Fibroblast of skin of left quadriceps (primary cell): ENCODE measurements around the gene TDRD9.
A peak's percentile ranks its signal among the peaks of the same experiment; 100 is the strongest.
"Not testable (repeated sequence)": the region's sequence is repeated elsewhere in the genome, so short reads cannot be mapped to it uniquely, and the experiment has no call there.

Experiments
- DNase-seq, 2 experiments: peaks; one replicate each; pipeline ENCODE4 v3.0.0-alpha.2; 2013; ENCODE audit warnings: low read depth in 2 of 2

The TDRD9 gene

DNA sequence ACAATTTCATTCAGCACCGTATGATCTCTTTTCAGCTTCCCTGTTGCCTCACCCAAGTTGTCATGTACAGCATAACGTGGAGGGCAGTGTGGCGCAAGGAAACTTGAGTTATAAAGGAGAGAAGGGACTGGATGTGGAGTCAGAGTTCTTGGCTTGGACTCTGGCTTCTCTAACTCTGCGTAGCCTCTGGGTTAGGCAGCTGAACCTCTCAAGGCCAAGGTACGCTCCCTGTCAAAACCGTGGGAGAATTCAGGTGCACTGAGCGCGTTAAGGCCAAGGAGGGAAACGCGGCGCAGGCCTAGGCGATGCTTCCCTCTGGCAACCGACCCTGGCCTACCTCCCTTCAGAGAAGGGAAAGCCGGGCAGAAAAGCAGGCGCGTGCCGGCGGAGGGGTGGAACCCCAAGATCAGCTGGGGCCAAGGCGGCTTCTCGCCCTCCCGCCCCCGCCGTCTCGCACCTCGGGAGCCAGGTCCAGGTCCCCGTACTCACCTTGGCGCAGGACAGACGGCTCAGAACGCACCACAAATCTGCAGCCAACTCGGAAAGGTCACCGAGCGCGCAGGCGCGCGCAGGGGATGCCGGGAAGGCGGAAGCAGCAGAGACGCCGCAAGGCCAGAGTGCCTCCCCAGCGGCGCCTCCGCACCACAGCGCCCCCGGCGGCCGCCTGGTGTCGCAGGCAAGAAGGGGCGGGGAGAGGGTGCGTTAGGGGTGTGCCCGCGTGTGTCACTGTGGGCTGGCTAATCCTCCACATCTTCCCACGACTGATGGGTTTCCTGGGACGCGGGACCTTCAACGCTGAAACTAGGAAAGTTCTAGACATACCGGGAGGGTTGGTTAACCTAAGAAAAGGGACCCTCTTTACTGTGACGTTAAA is 7.0 kb upstream of the TDRD9 start:
- peak; percentile 74 to 75 for DNase-seq

GRCh38 chr14:103921855-103922200 is 6.4 kb upstream of the TDRD9 start:
- not testable (repeated sequence) for DNase-seq

DNA sequence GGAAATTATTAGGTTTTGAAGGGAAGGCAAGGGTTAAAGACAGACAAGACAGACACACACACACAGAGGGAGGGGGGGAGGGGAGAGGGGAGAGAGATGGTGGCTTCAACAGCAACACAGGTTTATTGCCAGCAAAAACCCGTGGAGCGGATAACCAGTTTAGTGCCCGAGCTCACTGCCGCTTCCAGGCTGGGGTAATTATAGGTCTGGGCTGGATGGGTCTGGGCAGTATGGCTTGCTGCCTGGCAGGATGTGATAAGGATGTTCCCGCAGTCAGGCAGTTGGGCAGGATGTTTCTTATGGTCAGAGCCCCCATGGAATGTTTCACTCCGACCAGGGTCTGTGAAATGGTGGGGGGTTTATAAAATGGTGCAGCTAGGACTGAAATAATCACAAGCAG is 4.4 kb upstream of the TDRD9 start:
- DNase-seq = no peak

GRCh38 chr14:103925316-103925715 is 2.9 kb upstream of the TDRD9 start:
- DNase-seq = no peak

DNA sequence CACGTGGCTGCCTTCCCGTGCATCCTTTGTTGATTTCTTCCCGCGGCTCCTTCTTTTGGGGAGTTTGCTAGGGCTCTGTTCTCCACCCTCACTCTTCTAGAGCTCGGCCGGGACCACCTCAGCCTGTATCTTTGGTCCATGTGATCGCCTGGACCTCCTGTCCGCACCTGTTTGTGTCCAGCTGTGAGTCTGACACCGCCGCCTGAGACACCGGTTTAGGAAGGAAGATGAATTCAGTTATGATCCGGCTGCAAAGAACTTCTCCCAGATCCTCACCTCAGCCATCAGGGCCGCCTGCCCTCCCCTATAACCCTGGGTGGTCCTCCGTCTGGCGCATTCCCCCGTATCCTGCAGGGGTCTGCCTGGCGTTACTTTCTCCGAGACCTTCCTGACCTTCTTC is 690 bp upstream of the TDRD9 start:
- DNase-seq = no peak

DNA sequence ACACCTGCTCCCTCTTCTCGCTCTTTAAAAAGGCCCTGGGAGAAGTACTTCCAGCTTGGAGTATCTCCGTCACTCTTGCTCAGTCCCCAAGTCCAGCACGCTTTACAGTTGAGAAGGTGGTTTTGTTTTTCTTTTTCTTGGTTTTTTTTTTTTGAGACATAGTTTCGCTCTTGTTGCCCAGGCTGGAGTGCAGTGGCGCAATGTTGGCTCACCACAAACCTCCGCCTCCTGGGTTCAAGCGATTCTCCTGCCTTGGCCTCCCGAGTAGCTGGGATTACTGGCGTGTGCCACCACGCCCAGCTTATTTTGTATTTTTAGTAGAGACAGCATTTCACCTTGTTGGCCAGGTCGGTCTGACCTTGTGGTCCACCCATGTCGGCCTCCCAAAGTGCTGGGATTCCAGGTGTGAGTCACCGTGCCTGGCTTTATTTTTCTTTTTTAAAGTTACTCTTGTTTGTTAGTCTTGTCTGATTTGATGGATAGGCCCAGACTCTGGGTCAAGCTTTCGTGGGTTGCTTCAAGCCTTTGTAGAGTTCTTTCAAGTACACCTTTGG is 1.9 kb downstream of the TDRD9 start:
- no peak for DNase-seq

GRCh38 chr14:103931422-103931821 is 3.2 kb downstream of the TDRD9 start:
- DNase-seq = no peak

DNA sequence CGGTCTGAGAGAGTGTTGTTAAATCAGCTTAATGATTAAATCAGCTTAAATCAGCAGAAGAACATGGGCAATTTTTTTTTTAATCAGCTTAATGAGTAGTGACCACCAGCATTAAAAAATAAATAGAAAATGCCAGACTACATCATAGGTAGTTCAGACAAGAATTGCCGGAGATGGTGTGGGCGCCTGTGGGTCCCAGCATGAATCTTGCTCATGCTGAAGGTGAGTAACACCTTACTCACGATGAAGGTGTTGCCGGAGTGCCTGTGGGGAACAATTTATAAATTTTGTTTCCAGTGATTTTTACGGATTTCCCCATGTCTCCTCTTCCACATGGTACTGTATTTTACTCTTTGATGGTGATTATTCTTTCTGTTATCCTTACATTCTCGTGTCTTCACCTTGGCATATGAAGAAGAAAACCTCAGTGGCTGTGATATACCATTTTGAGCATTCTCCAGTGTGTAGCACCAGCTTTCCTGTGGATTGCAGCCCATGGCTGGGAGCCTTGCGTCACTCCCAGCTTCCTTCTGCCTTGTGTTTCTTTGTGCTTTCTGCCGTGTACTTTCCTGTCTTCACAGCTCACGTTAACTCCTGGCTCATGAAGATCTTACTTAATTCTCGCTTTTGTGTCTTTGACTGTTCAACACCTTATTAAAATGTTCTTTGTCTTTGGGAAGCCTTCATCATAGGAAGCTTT is 4.7 kb downstream of the TDRD9 start:
- no peak for DNase-seq

GRCh38 chr14:103935102-103935501 is 6.8 kb downstream of the TDRD9 start:
- no peak for DNase-seq

DNA sequence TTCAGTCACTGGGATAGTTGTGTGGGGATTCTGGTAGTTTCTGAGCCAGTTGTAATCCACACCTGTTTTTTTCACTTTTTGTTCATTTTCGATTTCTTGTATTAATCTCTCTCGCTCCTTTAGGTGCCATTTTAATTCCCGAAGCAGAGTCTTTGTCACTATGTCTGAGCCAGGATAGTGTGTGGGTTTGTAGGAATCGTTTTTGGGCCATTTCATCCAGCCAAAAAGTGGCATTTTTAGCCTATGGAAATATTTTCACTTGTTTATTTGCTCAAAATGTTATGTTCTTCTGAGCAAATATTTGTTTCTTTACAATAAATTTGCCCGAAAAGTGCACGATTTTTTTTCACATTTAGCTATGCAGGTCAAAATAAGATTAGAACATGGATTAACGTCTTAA is 13.2 kb downstream of the TDRD9 start:
- DNase-seq = no peak

- DNase-seq = no peak
Measured at GRCh38 chr14:103941973-103942736, 13.9 kb downstream of the TDRD9 start, which contains the start of gene RD3L. Gene RD3L (minus strand): TSS chr14:103942529. CDS start chr14:103941695, 834 bp downstream.

GRCh38 chr14:103943673-103944072 is 15.4 kb downstream of the TDRD9 start:
- no peak for DNase-seq

DNA sequence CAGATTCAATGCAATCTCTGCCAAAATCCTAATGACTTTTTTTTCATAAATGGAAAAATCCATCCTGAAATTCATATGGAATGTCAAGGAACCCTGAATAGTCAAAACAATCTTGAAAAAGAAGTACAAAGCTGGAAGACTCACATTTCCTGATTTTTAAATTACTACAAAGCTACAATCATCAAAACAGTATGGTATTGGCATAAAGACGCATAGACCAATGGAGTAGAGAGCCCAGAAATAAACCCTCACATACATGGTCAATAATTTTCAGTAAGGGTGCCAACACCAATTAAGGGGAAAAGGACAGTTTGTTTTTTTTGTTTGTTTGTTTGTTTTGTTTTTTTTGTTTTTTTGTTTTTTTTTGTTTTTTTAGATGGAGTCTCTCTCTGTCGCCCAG is 18.7 kb downstream of the TDRD9 start:
- no peak for DNase-seq

GRCh38 chr14:103948442-103948841 is 20.2 kb downstream of the TDRD9 start:
- no peak for DNase-seq

DNA sequence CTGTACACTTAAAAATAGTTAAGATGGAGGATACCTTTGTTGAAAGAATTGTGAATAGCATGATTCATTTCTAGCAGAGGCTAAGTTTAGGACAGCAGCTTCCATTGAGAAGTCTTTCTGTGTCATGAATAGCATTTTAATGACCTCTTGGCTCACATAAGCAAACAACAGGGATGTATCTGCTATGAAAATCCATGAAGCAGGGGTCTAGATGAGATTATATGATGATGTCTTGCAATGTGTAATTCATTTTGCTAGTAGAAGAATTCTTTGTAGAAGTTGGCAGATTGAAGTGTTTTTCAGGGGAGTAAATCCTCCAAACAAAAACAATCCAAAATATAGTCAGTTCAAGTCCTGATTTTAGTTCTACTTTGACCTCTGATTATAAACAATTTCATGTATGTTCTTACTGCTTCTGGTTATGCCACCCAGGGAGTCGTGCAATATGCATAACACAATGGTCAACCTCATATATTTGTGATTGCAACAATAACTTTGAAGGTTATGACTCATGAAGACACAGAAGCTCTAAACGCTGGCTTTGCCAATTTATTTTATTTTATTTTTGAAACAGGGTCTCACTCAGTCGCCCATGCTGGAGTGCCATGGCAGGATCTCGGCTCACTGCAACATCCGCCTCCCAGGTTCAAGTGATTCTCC is 21.0 kb downstream of the TDRD9 start:
- DNase-seq = no peak

DNA sequence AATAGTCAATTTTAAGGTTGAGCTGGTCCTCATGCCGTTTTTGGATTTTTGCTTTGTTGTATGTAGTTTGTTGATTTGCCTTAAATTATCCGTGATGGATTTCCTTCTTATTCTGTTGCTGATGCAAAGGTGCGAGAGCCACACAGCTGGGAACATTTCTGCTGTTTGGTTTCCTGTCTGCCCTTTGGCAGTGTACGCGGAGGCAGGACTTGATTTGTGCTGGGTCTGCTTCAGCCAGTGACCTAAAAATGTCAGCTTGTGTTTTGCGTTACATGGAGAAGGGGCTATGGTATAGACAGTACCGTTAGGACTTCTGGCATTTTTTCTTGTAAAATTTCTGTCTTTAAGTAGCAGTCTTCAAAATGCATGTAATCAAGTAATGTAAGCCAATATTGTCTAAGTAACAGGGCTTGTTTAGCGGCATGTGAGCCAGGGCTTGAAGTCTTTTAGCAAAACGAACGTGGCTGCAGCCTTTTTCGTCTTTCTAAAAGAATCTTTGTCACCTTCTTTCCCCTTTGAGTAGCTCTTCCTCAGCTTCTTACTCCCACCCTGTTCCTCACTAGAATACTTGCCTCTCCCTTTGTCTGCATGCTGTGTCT is 32.3 kb downstream of the TDRD9 start:
- no peak for DNase-seq

DNA sequence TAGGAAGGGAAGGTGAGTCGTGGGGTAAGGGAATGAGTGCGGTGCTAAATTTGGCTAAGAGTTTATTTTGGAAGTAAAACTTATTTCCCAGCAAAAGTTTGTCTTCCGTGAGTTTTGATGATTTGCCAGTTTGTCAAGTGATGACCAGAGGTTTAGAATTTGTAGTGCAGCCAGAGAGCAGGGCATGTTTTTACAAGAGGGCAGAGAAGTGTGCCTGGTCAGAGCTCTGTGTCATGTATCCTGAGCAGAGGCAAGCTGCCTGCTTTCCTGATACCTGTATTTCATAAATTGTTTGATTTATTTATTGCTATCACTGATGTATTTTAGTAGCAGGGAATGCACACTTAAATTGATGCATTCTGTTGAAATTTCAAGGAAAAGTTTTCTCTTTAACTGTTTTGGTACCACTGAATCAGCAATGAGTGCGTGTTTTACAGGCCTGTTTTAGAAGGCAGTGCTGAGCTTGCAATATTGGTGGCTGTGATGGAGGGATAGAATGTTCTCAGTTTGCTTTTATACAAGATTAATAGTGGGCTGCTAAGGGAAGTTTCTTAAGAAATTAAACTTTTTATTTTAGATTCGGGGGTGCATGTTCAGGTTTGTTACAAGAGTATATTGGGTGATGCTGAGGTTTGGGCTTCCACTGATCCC is 33.8 kb downstream of the TDRD9 start:
- DNase-seq = no peak

DNA sequence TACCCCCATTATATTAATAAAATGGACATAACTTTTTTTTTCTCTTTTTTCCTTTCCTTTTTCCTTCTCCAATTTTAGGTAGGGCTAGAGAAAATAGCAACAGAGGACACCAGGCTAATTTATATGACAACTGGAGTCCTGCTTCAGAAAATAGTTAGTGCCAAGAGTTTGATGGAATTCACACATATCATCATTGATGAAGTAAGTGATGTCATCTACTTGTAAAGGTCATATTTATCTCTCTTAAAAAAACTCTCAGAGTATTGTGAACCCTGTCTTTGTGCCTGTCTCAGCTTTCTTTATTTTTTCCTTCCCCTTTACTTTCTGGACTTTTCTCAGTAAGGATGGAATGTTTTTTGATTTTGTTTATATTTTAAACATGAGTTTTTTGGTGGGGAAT is 38.4 kb downstream of the TDRD9 start:
- DNase-seq = no peak

GRCh38 chr14:103969961-103970360 is 41.7 kb downstream of the TDRD9 start:
- no peak for DNase-seq

DNA sequence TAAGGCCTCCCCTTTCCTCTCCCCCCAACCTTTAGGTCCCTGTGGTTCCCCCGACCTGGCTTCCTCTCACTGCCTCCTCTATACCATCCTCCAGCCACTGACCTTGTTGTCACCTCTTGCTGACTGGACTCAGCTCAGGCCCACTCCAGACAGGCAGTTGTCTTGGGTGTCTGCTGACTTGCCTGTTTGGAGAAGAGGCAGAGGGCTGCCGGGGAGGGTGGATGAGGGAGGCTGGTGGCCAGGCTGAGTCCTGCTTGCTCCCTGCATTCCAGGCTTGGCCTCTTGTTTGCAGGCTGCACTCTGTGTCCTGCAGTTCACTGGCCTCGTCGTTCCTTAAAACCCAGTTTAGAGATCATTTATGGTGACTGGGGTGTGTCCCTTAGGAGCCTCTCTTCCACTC is 45.1 kb downstream of the TDRD9 start:
- DNase-seq = no peak

GRCh38 chr14:103974575-103974974 is 46.3 kb downstream of the TDRD9 start:
- no peak for DNase-seq
